ENCODE measurements around the gene IER3.

Gene IER3

GRCh38 chr6:30769088-30769852, 24.9 kb upstream of the IER3 start (continued):
- TF ChIP-seq BCL6B (tag by site-specific recombination; IDR thresholded peaks at IDR 0.05) (no peak; the same call in 1 of the 2 replicates), ZNF530 (tag by site-specific recombination; IDR thresholded peaks at IDR 0.05; ENCODE audit: low read depth) (no peak), ZBTB8A (tag by site-specific recombination; IDR thresholded peaks at IDR 0.05) (no peak), ZNF169 (tag by site-specific recombination; IDR thresholded peaks at IDR 0.05) (no peak), ZBTB44 (tag by site-specific recombination; IDR thresholded peaks at IDR 0.05) (no peak), SP2 (tag by site-specific recombination; IDR thresholded peaks at IDR 0.05) (0 out of 2 replicates have a peak, but pooled peaks have one; percentile 5), RBAK (tag by site-specific recombination; IDR thresholded peaks at IDR 0.05) (no peak), ZNF585B (tag by site-specific recombination; IDR thresholded peaks at IDR 0.05) (no peak), PRDM1 (tag by site-specific recombination; IDR thresholded peaks at IDR 0.05) (0 out of 2 replicates have a peak, but pooled peaks have one; percentile 5), ZNF785 (tag by site-specific recombination; IDR thresholded peaks at IDR 0.05) (no peak), ZNF48 (tag by site-specific recombination; IDR thresholded peaks at IDR 0.05) (no peak), ZXDB (tag by site-specific recombination; IDR thresholded peaks at IDR 0.05) (peak; percentile 83), OSR2 (tag by site-specific recombination; IDR thresholded peaks at IDR 0.05) (peak; percentile 72), ZNF654 (tag by site-specific recombination; IDR thresholded peaks at IDR 0.05; ENCODE audit: low read depth) (no peak), ZNF704 (tag by site-specific recombination; IDR thresholded peaks at IDR 0.05) (no peak), ZNF311 (tag by site-specific recombination; IDR thresholded peaks at IDR 0.05; ENCODE audit: borderline replicate concordance) (no peak), INSM2 (tag by site-specific recombination; IDR thresholded peaks at IDR 0.05) (peak; percentile 94), ZNF112 (tag by site-specific recombination; IDR thresholded peaks at IDR 0.05) (no peak), ZFP69B (tag by site-specific recombination; IDR thresholded peaks at IDR 0.05) (peak; percentile 60; the same call in 1 of the 2 replicates), ZNF350 (tag by site-specific recombination; IDR thresholded peaks at IDR 0.05) (no peak), ZSCAN16 (tag by site-specific recombination; IDR thresholded peaks at IDR 0.05) (no peak), ZFHX2 (tag by site-specific recombination; conservative IDR thresholded peaks at IDR 0.05) (peak; percentile 98), ZNF548 (tag by site-specific recombination; IDR thresholded peaks at IDR 0.05) (no peak), ZNF510 (tag by site-specific recombination; IDR thresholded peaks at IDR 0.05; ENCODE audit: insufficient replicate concordance) (no peak), CTCF (tag by site-specific recombination; IDR thresholded peaks at IDR 0.05) (no peak), HIC1 (tag by site-specific recombination; IDR thresholded peaks at IDR 0.05) (peak; percentile 62), ZNF221 (tag by site-specific recombination; IDR thresholded peaks at IDR 0.05; ENCODE audit: borderline replicate concordance) (no peak), ZNF658 (tag by site-specific recombination; IDR thresholded peaks at IDR 0.05) (no peak), ZBTB21 (tag by site-specific recombination; IDR thresholded peaks at IDR 0.05) (peak; percentile 54; the same call in 1 of the 2 replicates), KLF9 (tag by site-specific recombination; IDR thresholded peaks at IDR 0.05; ENCODE audit: low read depth) (no peak), ZNF596 (tag by site-specific recombination; IDR thresholded peaks at IDR 0.05) (no peak), YY1 (tag by site-specific recombination; IDR thresholded peaks at IDR 0.05) (no peak)
